ENCODE data around the gene LMNTD1.
A peak's percentile ranks its signal among the peaks of the same experiment; 100 is the strongest.
"Not testable (repeated sequence)": the region's sequence is repeated elsewhere in the genome, so short reads cannot be mapped to it uniquely, and the experiment has no call there.

Gene LMNTD1

GRCh38 chr12:25553098-25553497 lies at the start of gene LMNTD1:
Gene LMNTD1 (minus strand): TSS chr12:25553283. CDS start chr12:25552959, 324 bp downstream.
- DNase-seq (ENCODE audit: low spot score in 2 of 2) = no peak
- no peak within 1 kb of the TSS for H3K4me3 ChIP-seq
- H3K36me3 ChIP-seq (replicated peaks) = no peaks in the 10 kb centered on the region
- in situ Hi-C loops (cut with MboI; ENCODE audit: low sequenced_read_pairs) = loop anchor here (25.0 kb wide), 1 partner anchor 484 kb away; no protein-coding TSS in a partner anchor
- H3K4me1 ChIP-seq = no peaks in the 10 kb centered on the region
- no peaks in the 10 kb centered on the region; the same call in none of the 2 replicates for H3K27me3 ChIP-seq (ENCODE audit: low read depth)
- no peaks in the 10 kb centered on the region for H3K9me3 ChIP-seq

- Histone ChIP-seq H3K36me3 (replicated peaks) (no peaks in the 10 kb centered on the region), H3K9me3 (no peaks in the 10 kb centered on the region), H3K4me3 (no peak overlapping the region), H3K27me3 (ENCODE audit: low read depth) (no peaks in the 10 kb centered on the region), H3K4me1 (no peaks in the 10 kb centered on the region)
- DNase-seq (ENCODE audit: low spot score in 2 of 2) = no peak
- in situ Hi-C loops (cut with MboI; ENCODE audit: low sequenced_read_pairs) = no loop called here
Observed at GRCh38 chr12:25598956-25599355, 45.9 kb upstream of the LMNTD1 start.

- DNase-seq (ENCODE audit: low spot score in 2 of 2); H3K36me3 ChIP-seq (replicated peaks); H3K4me3 ChIP-seq; H3K9me3 ChIP-seq; H3K4me1 ChIP-seq; H3K27me3 ChIP-seq (ENCODE audit: low read depth); in situ Hi-C loops (cut with MboI; ENCODE audit: low sequenced_read_pairs): not testable (repeated sequence)
Observed at GRCh38 chr12:25595496-25595895, 42.4 kb upstream of the LMNTD1 start.

- H3K27me3 ChIP-seq (ENCODE audit: low read depth) = no peaks in the 10 kb centered on the region
- no peaks in the 10 kb centered on the region for H3K4me1 ChIP-seq
- no peak for DNase-seq (ENCODE audit: low spot score in 2 of 2)
- H3K4me3 ChIP-seq = no peak overlapping the region
- no peaks in the 10 kb centered on the region for H3K36me3 ChIP-seq (replicated peaks)
- in situ Hi-C loops (cut with MboI; ENCODE audit: low sequenced_read_pairs) = no loop called here
- H3K9me3 ChIP-seq = no peaks in the 10 kb centered on the region
Observed at GRCh38 chr12:25594376-25594775, 41.3 kb upstream of the LMNTD1 start.

GRCh38 chr12:25592725-25593495 lies 39.8 kb upstream of the LMNTD1 start:
- no peaks in the 10 kb centered on the region for H3K27me3 ChIP-seq (ENCODE audit: low read depth)
- H3K4me1 ChIP-seq = no peaks in the 10 kb centered on the region
- no peak overlapping the region for H3K4me3 ChIP-seq
- peak in 1 of 2 experiments; percentile 16 for DNase-seq (ENCODE audit: low spot score in 2 of 2)
- in situ Hi-C loops (cut with MboI; ENCODE audit: low sequenced_read_pairs) = no loop called here
- H3K36me3 ChIP-seq (replicated peaks) = no peaks in the 10 kb centered on the region
- no peaks in the 10 kb centered on the region for H3K9me3 ChIP-seq

GRCh38 chr12:25591144-25591543 lies 38.1 kb upstream of the LMNTD1 start:
- no peaks in the 10 kb centered on the region for H3K27me3 ChIP-seq (ENCODE audit: low read depth)

GRCh38 chr12:25590011-25590721 lies 37.1 kb upstream of the LMNTD1 start:
- no peaks in the 10 kb centered on the region for H3K36me3 ChIP-seq (replicated peaks)
- H3K4me1 ChIP-seq = no peaks in the 10 kb centered on the region
- in situ Hi-C loops (cut with MboI; ENCODE audit: low sequenced_read_pairs) = no loop called here
- H3K4me3 ChIP-seq = no peak overlapping the region
- H3K9me3 ChIP-seq = 0 out of 2 replicates have a peak, but pooled peaks cover 2% of the 10 kb centered on the region
- no peaks in the 10 kb centered on the region for H3K27me3 ChIP-seq (ENCODE audit: low read depth)
- no peak for DNase-seq (ENCODE audit: low spot score in 2 of 2)

More at GRCh38 chr12:25591144-25591543, 38.1 kb upstream of the LMNTD1 start:
- in situ Hi-C loops (cut with MboI; ENCODE audit: low sequenced_read_pairs) = no loop called here
- DNase-seq (ENCODE audit: low spot score in 2 of 2) = no peak
- no peaks in the 10 kb centered on the region for H3K4me1 ChIP-seq
- 0 out of 2 replicates have a peak, but pooled peaks cover 2% of the 10 kb centered on the region for H3K9me3 ChIP-seq
- H3K36me3 ChIP-seq (replicated peaks) = no peaks in the 10 kb centered on the region
- no peak overlapping the region for H3K4me3 ChIP-seq

GRCh38 chr12:25587346-25587745 lies 34.3 kb upstream of the LMNTD1 start:
- Histone ChIP-seq H3K9me3 (0 out of 2 replicates have a peak, but pooled peaks cover 2% of the 10 kb centered on the region), H3K4me3 (no peak overlapping the region), H3K36me3 (replicated peaks) (no peaks in the 10 kb centered on the region), H3K27me3 (ENCODE audit: low read depth) (0 out of 2 replicates have a peak, but pooled peaks cover under 1% of the 10 kb centered on the region), H3K4me1 (no peaks in the 10 kb centered on the region)
- no peak for DNase-seq (ENCODE audit: low spot score in 2 of 2)
- in situ Hi-C loops (cut with MboI; ENCODE audit: low sequenced_read_pairs) = no loop called here

GRCh38 chr12:25585662-25586061 lies 32.6 kb upstream of the LMNTD1 start:
- in situ Hi-C loops (cut with MboI; ENCODE audit: low sequenced_read_pairs) = no loop called here
- Histone ChIP-seq H3K4me1 (no peaks in the 10 kb centered on the region), H3K9me3 (0 out of 2 replicates have a peak, but pooled peaks cover 2% of the 10 kb centered on the region), H3K36me3 (replicated peaks) (no peaks in the 10 kb centered on the region), H3K4me3 (no peak overlapping the region), H3K27me3 (ENCODE audit: low read depth) (0 out of 2 replicates have a peak, but pooled peaks cover 2% of the 10 kb centered on the region)
- DNase-seq (ENCODE audit: low spot score in 2 of 2) = no peak

- Histone ChIP-seq H3K4me3 (no peak overlapping the region), H3K36me3 (replicated peaks) (no peaks in the 10 kb centered on the region), H3K4me1 (no peaks in the 10 kb centered on the region), H3K9me3 (0 out of 2 replicates have a peak, but pooled peaks cover 2% of the 10 kb centered on the region), H3K27me3 (ENCODE audit: low read depth) (0 out of 2 replicates have a peak, but pooled peaks cover 2% of the 10 kb centered on the region)
- DNase-seq (ENCODE audit: low spot score in 2 of 2) = no peak
- in situ Hi-C loops (cut with MboI; ENCODE audit: low sequenced_read_pairs) = no loop called here
Observed at GRCh38 chr12:25585021-25585523, 32.0 kb upstream of the LMNTD1 start.

- 0 out of 2 replicates have a peak, but pooled peaks cover 2% of the 10 kb centered on the region for H3K27me3 ChIP-seq (ENCODE audit: low read depth)
- no peak overlapping the region for H3K4me3 ChIP-seq
- no peak for DNase-seq (ENCODE audit: low spot score in 2 of 2)
- H3K36me3 ChIP-seq (replicated peaks) = no peaks in the 10 kb centered on the region
- in situ Hi-C loops (cut with MboI; ENCODE audit: low sequenced_read_pairs) = no loop called here
- no peaks in the 10 kb centered on the region for H3K4me1 ChIP-seq
- H3K9me3 ChIP-seq = 0 out of 2 replicates have a peak, but pooled peaks cover 2% of the 10 kb centered on the region
Observed at GRCh38 chr12:25584596-25584995, 31.5 kb upstream of the LMNTD1 start.

- H3K4me3 ChIP-seq = no peak overlapping the region
- no peak for DNase-seq (ENCODE audit: low spot score in 2 of 2)
- no peaks in the 10 kb centered on the region for H3K4me1 ChIP-seq
- in situ Hi-C loops (cut with MboI; ENCODE audit: low sequenced_read_pairs) = no loop called here
- H3K36me3 ChIP-seq (replicated peaks) = no peaks in the 10 kb centered on the region
- H3K27me3 ChIP-seq (ENCODE audit: low read depth) = 0 out of 2 replicates have a peak, but pooled peaks cover 2% of the 10 kb centered on the region
- 0 out of 2 replicates have a peak, but pooled peaks cover 2% of the 10 kb centered on the region for H3K9me3 ChIP-seq
Observed at GRCh38 chr12:25583545-25583944, 30.5 kb upstream of the LMNTD1 start.

- Histone ChIP-seq H3K9me3 (no peaks in the 10 kb centered on the region), H3K36me3 (replicated peaks) (no peaks in the 10 kb centered on the region), H3K4me3 (no peak overlapping the region), H3K4me1 (no peaks in the 10 kb centered on the region), H3K27me3 (ENCODE audit: low read depth) (peaks cover 2% of the 10 kb centered on the region; the same call in 1 of the 2 replicates)
- DNase-seq (ENCODE audit: low spot score in 2 of 2) = no peak
- in situ Hi-C loops (cut with MboI; ENCODE audit: low sequenced_read_pairs) = no loop called here
Observed at GRCh38 chr12:25581067-25581466, 28.0 kb upstream of the LMNTD1 start.
